WTC11 (cell line): Measurements from ENCODE around the gene RPL41. TPM values are rescaled to one million over a fixed set of nuclear protein-coding genes. Genes with fewer than 3 reads are reported as not detected.

Experiments used
- EMX1 ChIP-seq: fragments of 250-450 bp; sonication (Bioruptor Pico); IDR thresholded peaks from 2 replicates; pipeline ENCODE4 v1.8.0; 2021; ENCODE audit warnings: mild to moderate bottlenecking
- ESRRA ChIP-seq: sonication (generic); formaldehyde crosslinking; IDR thresholded peaks from 2 replicates; pipeline ENCODE4 v1.8.1; 2022; ENCODE audit warnings: mild to moderate bottlenecking, missing genetic modification reagents, borderline replicate concordance
- ETV6 ChIP-seq: sonication (generic); formaldehyde crosslinking; IDR thresholded peaks from 2 replicates; pipeline ENCODE4 v1.8.1; 2022; ENCODE audit warnings: mild to moderate bottlenecking, missing genetic modification reagents
- FOXP1 ChIP-seq: sonication (generic); formaldehyde crosslinking; IDR thresholded peaks from 2 replicates; pipeline ENCODE4 v1.8.0; 2022; ENCODE audit warnings: missing genetic modification reagents, mild to moderate bottlenecking, moderate library complexity, borderline replicate concordance
- GTF2I ChIP-seq: fragments of 250-450 bp; sonication (Bioruptor Pico); conservative IDR thresholded peaks from 2 replicates; pipeline ENCODE4 v1.4.0; 2021; ENCODE audit warnings: mild to moderate bottlenecking
- JAZF1 ChIP-seq: fragments of 250-450 bp; sonication (Bioruptor Pico); IDR thresholded peaks from 2 replicates; pipeline ENCODE4 v1.9.0; 2021; ENCODE audit warnings: moderate library complexity, mild to moderate bottlenecking, inconsistent platforms
- NFE2L1 ChIP-seq: sonication (generic); formaldehyde crosslinking; IDR thresholded peaks from 2 replicates; pipeline ENCODE4 v1.8.1; 2023; ENCODE audit warnings: missing genetic modification reagents
- RELA ChIP-seq: sonication (generic); formaldehyde crosslinking; IDR thresholded peaks from 2 replicates; pipeline ENCODE4 v1.8.1; 2022; ENCODE audit warnings: missing genetic modification reagents, mild to moderate bottlenecking, borderline replicate concordance
- SOX15 ChIP-seq: fragments of 250-450 bp; sonication (Bioruptor Pico); IDR thresholded peaks from 2 replicates; pipeline ENCODE4 v1.9.0; 2021; ENCODE audit warnings: mild to moderate bottlenecking
- ZNF416 ChIP-seq: fragments of 250-450 bp; sonication (Bioruptor Pico); IDR thresholded peaks from 2 replicates; pipeline ENCODE4 v1.9.0; 2021; ENCODE audit warnings: mild to moderate bottlenecking, inconsistent platforms
- ZNF671 ChIP-seq: fragments of 250-450 bp; sonication (Bioruptor Pico); IDR thresholded peaks from 2 replicates; pipeline ENCODE4 v1.8.0; 2021; ENCODE audit warnings: mild to moderate bottlenecking
- total RNA-seq: library from RNA; stranded (reverse); gene quantifications from 3 replicates; pipeline ENCODE4 v1.2.3, GENCODE V29; 2021
- TF ChIP-seq, protein P1 (sequence below): sonication (generic); formaldehyde crosslinking; IDR thresholded peaks from 2 replicates; pipeline ENCODE4 v1.8.1; 2023; ENCODE audit warnings: mild to moderate bottlenecking, missing genetic modification reagents
- TF ChIP-seq, protein P2 (sequence below): sonication (generic); formaldehyde crosslinking; IDR thresholded peaks from 2 replicates; pipeline ENCODE4 v1.8.0; 2022; ENCODE audit warnings: mild to moderate bottlenecking, missing genetic modification reagents
- TF ChIP-seq, protein P3 (sequence below): sonication (generic); formaldehyde crosslinking; IDR thresholded peaks from 2 replicates; pipeline ENCODE4 v1.8.0; 2023; ENCODE audit warnings: mild to moderate bottlenecking, missing genetic modification reagents
- TF ChIP-seq, protein P4 (sequence below): sonication (generic); formaldehyde crosslinking; IDR thresholded peaks from 2 replicates; pipeline ENCODE4 v1.8.1; 2022; ENCODE audit warnings: mild to moderate bottlenecking, missing genetic modification reagents, moderate library complexity, borderline replicate concordance
- TF ChIP-seq, protein P5 (sequence below): fragments of 250-450 bp; sonication (Bioruptor Pico); IDR thresholded peaks from 2 replicates; pipeline ENCODE4 v1.9.0; 2021; ENCODE audit warnings: moderate library complexity, mild to moderate bottlenecking, inconsistent platforms, borderline replicate concordance
- TF ChIP-seq, protein P6 (sequence below): sonication (generic); formaldehyde crosslinking; IDR thresholded peaks from 2 replicates; pipeline ENCODE4 v1.8.1; 2022; ENCODE audit warnings: low read depth, missing genetic modification reagents, borderline replicate concordance
- TF ChIP-seq, protein P7 (sequence below): fragments of 250-450 bp; sonication (Bioruptor Pico); IDR thresholded peaks from 2 replicates; pipeline ENCODE4 v1.9.0; 2021; ENCODE audit warnings: mild to moderate bottlenecking
- TF ChIP-seq, protein P8 (sequence below): fragments of 250-450 bp; sonication (Bioruptor Pico); conservative IDR thresholded peaks from 2 replicates; pipeline ENCODE4 v1.9.0; 2021; ENCODE audit warnings: mild to moderate bottlenecking
- TF ChIP-seq, protein P9 (sequence below): sonication (generic); formaldehyde crosslinking; IDR thresholded peaks from 2 replicates; pipeline ENCODE4 v1.8.0; 2023; ENCODE audit warnings: missing genetic modification reagents
- TF ChIP-seq, protein P10 (sequence below): sonication (generic); formaldehyde crosslinking; IDR thresholded peaks from 2 replicates; pipeline ENCODE4 v1.8.0; 2022; ENCODE audit warnings: mild to moderate bottlenecking, missing genetic modification reagents

Gene RPL41
- total RNA-seq, 1 experiment from 2014 or later: 4,004 TPM

DNA sequence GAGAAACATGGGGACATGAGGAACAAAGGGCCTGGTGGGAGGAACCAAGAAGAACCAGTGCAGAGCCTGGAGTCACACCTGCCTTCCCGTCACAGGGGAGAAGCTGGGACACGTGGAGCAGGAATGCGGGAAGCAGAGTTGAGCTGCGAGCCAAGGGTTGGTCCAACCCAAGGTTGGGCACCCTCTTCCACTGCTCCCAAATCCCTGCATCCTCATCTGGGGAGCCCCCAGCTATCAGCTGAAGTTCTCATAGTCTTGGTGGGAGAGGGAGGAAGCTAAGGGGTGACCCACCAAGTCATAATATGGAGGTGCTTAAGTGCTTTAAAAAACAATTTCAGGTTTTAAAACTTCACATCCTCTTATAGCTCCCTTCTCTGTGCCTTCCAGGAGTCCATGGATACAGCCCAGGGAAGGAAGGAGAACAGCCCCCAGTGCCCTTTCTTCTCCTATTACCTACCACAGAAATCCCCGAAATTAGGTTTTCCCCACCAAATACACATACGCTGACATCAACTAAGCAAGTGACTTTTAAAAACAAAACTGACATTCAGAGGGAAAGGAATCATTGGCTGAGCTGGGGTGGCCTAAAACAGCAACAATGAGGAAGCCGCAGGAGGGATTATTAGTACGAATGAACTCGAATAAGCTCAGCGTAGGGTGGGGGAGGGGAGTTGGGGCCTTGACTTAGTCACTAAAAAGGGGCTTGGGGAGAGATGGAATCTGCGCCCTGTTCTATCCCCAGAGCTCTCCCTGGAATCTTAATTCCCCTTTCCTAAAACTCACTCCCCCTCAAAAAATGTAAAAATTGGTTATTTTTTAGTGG is 46.2 kb downstream of the RPL41 start (continued):
- TF ChIP-seq, protein P1, sequence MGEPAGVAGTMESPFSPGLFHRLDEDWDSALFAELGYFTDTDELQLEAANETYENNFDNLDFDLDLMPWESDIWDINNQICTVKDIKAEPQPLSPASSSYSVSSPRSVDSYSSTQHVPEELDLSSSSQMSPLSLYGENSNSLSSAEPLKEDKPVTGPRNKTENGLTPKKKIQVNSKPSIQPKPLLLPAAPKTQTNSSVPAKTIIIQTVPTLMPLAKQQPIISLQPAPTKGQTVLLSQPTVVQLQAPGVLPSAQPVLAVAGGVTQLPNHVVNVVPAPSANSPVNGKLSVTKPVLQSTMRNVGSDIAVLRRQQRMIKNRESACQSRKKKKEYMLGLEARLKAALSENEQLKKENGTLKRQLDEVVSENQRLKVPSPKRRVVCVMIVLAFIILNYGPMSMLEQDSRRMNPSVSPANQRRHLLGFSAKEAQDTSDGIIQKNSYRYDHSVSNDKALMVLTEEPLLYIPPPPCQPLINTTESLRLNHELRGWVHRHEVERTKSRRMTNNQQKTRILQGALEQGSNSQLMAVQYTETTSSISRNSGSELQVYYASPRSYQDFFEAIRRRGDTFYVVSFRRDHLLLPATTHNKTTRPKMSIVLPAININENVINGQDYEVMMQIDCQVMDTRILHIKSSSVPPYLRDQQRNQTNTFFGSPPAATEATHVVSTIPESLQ: no peak
- TF ChIP-seq, protein P2, sequence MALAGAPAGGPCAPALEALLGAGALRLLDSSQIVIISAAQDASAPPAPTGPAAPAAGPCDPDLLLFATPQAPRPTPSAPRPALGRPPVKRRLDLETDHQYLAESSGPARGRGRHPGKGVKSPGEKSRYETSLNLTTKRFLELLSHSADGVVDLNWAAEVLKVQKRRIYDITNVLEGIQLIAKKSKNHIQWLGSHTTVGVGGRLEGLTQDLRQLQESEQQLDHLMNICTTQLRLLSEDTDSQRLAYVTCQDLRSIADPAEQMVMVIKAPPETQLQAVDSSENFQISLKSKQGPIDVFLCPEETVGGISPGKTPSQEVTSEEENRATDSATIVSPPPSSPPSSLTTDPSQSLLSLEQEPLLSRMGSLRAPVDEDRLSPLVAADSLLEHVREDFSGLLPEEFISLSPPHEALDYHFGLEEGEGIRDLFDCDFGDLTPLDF (CRISPR knock-in tag): no peak
- TF ChIP-seq NFE2L1: no peak
- TF ChIP-seq RELA (CRISPR knock-in tag): no peak
- peak; percentile 65; the same call in 1 of the 2 replicates for TF ChIP-seq EMX1
- TF ChIP-seq, protein P3, sequence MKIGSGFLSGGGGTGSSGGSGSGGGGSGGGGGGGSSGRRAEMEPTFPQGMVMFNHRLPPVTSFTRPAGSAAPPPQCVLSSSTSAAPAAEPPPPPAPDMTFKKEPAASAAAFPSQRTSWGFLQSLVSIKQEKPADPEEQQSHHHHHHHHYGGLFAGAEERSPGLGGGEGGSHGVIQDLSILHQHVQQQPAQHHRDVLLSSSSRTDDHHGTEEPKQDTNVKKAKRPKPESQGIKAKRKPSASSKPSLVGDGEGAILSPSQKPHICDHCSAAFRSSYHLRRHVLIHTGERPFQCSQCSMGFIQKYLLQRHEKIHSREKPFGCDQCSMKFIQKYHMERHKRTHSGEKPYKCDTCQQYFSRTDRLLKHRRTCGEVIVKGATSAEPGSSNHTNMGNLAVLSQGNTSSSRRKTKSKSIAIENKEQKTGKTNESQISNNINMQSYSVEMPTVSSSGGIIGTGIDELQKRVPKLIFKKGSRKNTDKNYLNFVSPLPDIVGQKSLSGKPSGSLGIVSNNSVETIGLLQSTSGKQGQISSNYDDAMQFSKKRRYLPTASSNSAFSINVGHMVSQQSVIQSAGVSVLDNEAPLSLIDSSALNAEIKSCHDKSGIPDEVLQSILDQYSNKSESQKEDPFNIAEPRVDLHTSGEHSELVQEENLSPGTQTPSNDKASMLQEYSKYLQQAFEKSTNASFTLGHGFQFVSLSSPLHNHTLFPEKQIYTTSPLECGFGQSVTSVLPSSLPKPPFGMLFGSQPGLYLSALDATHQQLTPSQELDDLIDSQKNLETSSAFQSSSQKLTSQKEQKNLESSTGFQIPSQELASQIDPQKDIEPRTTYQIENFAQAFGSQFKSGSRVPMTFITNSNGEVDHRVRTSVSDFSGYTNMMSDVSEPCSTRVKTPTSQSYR: no peak
- TF ChIP-seq, protein P4, sequence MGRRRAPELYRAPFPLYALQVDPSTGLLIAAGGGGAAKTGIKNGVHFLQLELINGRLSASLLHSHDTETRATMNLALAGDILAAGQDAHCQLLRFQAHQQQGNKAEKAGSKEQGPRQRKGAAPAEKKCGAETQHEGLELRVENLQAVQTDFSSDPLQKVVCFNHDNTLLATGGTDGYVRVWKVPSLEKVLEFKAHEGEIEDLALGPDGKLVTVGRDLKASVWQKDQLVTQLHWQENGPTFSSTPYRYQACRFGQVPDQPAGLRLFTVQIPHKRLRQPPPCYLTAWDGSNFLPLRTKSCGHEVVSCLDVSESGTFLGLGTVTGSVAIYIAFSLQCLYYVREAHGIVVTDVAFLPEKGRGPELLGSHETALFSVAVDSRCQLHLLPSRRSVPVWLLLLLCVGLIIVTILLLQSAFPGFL (CRISPR knock-in tag): no peak
- TF ChIP-seq ZNF416 (CRISPR knock-in tag): peak; percentile 81
- no peak for TF ChIP-seq FOXP1 (CRISPR knock-in tag)
- TF ChIP-seq JAZF1 (CRISPR knock-in tag): no peak
- no peak for TF ChIP-seq SOX15
- TF ChIP-seq, protein P5, sequence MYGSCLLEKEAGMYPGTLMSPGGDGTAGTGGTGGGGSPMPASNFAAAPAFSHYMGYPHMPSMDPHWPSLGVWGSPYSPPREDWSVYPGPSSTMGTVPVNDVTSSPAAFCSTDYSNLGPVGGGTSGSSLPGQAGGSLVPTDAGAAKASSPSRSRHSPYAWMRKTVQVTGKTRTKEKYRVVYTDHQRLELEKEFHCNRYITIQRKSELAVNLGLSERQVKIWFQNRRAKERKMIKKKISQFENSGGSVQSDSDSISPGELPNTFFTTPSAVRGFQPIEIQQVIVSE (CRISPR knock-in tag): no peak
- TF ChIP-seq, protein P6, sequence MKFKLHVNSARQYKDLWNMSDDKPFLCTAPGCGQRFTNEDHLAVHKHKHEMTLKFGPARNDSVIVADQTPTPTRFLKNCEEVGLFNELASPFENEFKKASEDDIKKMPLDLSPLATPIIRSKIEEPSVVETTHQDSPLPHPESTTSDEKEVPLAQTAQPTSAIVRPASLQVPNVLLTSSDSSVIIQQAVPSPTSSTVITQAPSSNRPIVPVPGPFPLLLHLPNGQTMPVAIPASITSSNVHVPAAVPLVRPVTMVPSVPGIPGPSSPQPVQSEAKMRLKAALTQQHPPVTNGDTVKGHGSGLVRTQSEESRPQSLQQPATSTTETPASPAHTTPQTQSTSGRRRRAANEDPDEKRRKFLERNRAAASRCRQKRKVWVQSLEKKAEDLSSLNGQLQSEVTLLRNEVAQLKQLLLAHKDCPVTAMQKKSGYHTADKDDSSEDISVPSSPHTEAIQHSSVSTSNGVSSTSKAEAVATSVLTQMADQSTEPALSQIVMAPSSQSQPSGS (CRISPR knock-in tag): no peak
- TF ChIP-seq, protein P7, sequence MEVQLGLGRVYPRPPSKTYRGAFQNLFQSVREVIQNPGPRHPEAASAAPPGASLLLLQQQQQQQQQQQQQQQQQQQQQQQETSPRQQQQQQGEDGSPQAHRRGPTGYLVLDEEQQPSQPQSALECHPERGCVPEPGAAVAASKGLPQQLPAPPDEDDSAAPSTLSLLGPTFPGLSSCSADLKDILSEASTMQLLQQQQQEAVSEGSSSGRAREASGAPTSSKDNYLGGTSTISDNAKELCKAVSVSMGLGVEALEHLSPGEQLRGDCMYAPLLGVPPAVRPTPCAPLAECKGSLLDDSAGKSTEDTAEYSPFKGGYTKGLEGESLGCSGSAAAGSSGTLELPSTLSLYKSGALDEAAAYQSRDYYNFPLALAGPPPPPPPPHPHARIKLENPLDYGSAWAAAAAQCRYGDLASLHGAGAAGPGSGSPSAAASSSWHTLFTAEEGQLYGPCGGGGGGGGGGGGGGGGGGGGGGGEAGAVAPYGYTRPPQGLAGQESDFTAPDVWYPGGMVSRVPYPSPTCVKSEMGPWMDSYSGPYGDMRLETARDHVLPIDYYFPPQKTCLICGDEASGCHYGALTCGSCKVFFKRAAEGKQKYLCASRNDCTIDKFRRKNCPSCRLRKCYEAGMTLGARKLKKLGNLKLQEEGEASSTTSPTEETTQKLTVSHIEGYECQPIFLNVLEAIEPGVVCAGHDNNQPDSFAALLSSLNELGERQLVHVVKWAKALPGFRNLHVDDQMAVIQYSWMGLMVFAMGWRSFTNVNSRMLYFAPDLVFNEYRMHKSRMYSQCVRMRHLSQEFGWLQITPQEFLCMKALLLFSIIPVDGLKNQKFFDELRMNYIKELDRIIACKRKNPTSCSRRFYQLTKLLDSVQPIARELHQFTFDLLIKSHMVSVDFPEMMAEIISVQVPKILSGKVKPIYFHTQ (CRISPR knock-in tag): 0 out of 2 replicates have a peak, but pooled peaks have one; percentile 26
- TF ChIP-seq ZNF671 (CRISPR knock-in tag): peak; percentile 88
- TF ChIP-seq GTF2I (CRISPR knock-in tag): no peak
- TF ChIP-seq, protein P8, sequence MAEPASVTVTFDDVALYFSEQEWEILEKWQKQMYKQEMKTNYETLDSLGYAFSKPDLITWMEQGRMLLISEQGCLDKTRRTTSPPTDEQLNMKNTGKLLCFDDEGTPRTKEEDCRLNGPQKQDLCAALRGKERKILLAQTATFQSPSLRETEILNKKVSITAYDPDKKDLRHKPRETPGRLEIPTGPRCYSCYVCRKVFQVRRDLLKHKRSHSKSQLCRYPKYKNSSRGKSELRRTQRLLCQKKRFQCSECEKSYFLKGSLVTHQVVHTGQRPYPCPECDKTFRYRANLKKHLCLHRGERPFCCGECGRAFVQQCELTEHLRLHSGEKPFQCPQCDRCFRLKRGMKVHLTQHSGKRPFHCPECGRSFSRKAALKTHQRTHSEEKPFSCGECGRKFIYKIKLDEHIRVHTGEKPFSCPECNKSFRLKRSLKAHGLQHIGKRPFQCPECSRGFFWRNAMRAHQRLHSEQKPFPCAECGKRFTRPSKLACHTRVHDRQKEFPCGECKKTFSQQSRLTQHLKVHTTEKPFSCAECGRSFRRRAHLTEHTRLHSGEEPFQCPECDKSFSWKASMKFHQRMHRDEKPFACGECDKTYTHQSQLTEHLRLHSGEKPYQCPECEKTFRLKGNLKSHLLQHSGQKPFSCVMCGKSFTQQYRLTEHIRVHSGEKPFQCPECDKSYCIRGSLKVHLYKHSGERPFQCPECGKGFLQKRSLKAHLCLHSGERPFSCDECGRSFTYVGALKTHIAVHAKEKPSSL (CRISPR knock-in tag): peak; percentile 75; the same call in 1 of the 2 replicates
- TF ChIP-seq, protein P9, sequence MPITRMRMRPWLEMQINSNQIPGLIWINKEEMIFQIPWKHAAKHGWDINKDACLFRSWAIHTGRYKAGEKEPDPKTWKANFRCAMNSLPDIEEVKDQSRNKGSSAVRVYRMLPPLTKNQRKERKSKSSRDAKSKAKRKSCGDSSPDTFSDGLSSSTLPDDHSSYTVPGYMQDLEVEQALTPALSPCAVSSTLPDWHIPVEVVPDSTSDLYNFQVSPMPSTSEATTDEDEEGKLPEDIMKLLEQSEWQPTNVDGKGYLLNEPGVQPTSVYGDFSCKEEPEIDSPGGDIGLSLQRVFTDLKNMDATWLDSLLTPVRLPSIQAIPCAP (CRISPR knock-in tag): no peak
- no peak for TF ChIP-seq ESRRA (CRISPR knock-in tag)
- TF ChIP-seq ETV6: no peak
- TF ChIP-seq, protein P10, sequence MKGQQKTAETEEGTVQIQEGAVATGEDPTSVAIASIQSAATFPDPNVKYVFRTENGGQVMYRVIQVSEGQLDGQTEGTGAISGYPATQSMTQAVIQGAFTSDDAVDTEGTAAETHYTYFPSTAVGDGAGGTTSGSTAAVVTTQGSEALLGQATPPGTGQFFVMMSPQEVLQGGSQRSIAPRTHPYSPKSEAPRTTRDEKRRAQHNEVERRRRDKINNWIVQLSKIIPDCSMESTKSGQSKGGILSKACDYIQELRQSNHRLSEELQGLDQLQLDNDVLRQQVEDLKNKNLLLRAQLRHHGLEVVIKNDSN (CRISPR knock-in tag): no peak
